Naive thymus-derived CD4-positive, alpha-beta T cell (primary cell): ENCODE data around the gene KLHL22. TPM values are rescaled to one million over a fixed set of nuclear protein-coding genes. Genes with fewer than 3 reads are reported as not detected.

Source experiments
- polyA plus RNA-seq, 2 donors: library from polyadenylated mRNA; unstranded; fragments of 300-500 nt; fragmentation: Illumina TruSeq; gene quantifications; one replicate each; pipeline ENCODE4 v1.2.3, GENCODE V29; 2021
- total RNA-seq, 6 experiments: library from RNA in 5 of 6; stranded (reverse) in 5 of 6; gene quantifications; 1 replicate in 5 of 6; 2 replicates in 1 of 6; pipeline ENCODE4 v1.2.3 and lab custom pipeline; 2021 to 2026

KLHL22 gene
- total and polyA plus RNA-seq, 7 experiments from 2014 or later: 20.6 to 71.3 (median 40.0) TPM

Other genes starting within 250 kb of the KLHL22 start
- gene RTN4R, start 227.5 kb downstream of the KLHL22 start, total RNA-seq: 1 to 10 TPM in 4 of 5 experiments, under 1 TPM in 1; 0.98 to 2.7 (median 1.8) TPM
- gene RTN4R, start 227.5 kb downstream of the KLHL22 start, polyA plus RNA-seq: 1 to 10 TPM; 2.2 to 2.9 TPM
- gene DGCR6L, start 175.7 kb downstream of the KLHL22 start, total RNA-seq: 10 to 100 TPM; 29.4 to 55.3 (median 43.7) TPM
- gene DGCR6L, start 175.7 kb downstream of the KLHL22 start, polyA plus RNA-seq: 100 to 1,000 TPM; 115 to 158 TPM
- gene ZNF74, start 101.6 kb downstream of the KLHL22 start, total RNA-seq: 10 to 100 TPM in 3 of 5 experiments, 1 to 10 TPM in 2; 6.1 to 18.2 (median 12.9) TPM
- gene ZNF74, start 101.6 kb downstream of the KLHL22 start, polyA plus RNA-seq: 10 to 100 TPM in 1 of 2 donors, 1 to 10 TPM in 1; 5.3 to 14.0 TPM
- 1 to 10 TPM in 4 of 5 experiments, under 1 TPM in 1; 0.70 to 2.6 (median 2.2) TPM for gene SCARF2, start 58.0 kb downstream of the KLHL22 start, total RNA-seq
- gene SCARF2, start 58.0 kb downstream of the KLHL22 start, polyA plus RNA-seq: under 1 TPM; 0.21 to 0.35 TPM
- gene MED15, start 11.8 kb upstream of the KLHL22 start, total RNA-seq: 100 to 1,000 TPM; 169 to 235 (median 201) TPM
- 10 to 100 TPM; 24.3 to 76.6 TPM for gene MED15, start 11.8 kb upstream of the KLHL22 start, polyA plus RNA-seq